ENCODE measurements around the gene PEX14. TPM values are rescaled to one million over a fixed set of nuclear protein-coding genes. Genes with fewer than 3 reads are reported as not detected.

Gene PEX14
- total RNA-seq, 4 donors from 2014 or later: 16.3 to 29.7 (median 26.2) TPM

DNA sequence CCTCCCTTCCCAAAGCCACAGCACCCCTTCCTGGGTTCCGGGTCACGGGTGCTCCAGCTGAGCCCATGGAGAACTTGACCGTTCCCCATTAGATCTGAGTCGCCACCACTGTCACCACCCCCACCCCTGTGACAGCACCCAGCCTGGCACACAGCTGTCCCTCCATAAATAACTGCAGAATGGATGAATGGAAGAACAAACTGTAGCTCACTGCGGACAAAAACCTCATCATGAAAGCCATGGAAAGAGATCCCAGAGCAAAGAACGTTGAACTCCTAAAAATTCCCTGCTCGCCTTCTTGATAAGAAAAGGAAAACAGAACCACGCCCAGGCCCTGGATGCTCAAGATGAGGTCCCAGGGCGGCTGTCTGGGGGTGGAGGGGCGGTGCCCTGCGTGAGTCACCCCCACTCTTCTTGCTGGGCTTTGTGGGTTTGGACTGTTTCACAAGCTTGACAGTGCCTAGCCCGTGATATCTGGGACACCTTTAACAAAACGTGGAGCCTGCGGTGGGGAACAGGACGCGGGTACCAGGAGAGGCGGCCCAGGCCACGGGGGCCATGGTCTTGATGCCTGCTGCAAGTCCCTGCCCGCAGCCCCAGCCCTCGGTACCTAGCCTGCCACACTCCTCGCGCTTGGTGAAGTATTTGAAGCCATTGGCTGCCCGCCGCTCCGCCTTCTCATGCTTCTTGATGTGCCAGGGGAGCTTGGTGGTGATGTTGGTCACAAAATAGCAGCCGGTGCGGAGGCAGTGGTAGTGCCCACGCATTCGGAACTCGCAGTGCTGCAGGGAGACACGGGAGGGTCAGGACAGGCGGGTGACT, 169.8 kb downstream of the PEX14 start:
- DNase-seq: no peak
- Histone ChIP-seq H3K27ac (no peak overlapping the region), H3K27me3 (no peaks in the 10 kb centered on the region), H3K4me1 (peaks cover 0 to 11% (median 0%) of the 10 kb centered on the region in 4 donors), H3K36me3 (peaks cover 0 to 90% (median 0%) of the 10 kb centered on the region in 3 donors), H3K9me3 (no peaks in the 10 kb centered on the region), H3K4me3 (no peak overlapping the region)
- TF ChIP-seq POLR2A (IDR thresholded peaks at IDR 0.05): no peak
- TF ChIP-seq, protein P1, sequence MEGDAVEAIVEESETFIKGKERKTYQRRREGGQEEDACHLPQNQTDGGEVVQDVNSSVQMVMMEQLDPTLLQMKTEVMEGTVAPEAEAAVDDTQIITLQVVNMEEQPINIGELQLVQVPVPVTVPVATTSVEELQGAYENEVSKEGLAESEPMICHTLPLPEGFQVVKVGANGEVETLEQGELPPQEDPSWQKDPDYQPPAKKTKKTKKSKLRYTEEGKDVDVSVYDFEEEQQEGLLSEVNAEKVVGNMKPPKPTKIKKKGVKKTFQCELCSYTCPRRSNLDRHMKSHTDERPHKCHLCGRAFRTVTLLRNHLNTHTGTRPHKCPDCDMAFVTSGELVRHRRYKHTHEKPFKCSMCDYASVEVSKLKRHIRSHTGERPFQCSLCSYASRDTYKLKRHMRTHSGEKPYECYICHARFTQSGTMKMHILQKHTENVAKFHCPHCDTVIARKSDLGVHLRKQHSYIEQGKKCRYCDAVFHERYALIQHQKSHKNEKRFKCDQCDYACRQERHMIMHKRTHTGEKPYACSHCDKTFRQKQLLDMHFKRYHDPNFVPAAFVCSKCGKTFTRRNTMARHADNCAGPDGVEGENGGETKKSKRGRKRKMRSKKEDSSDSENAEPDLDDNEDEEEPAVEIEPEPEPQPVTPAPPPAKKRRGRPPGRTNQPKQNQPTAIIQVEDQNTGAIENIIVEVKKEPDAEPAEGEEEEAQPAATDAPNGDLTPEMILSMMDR (IDR thresholded peaks at IDR 0.05): no peak

DNA sequence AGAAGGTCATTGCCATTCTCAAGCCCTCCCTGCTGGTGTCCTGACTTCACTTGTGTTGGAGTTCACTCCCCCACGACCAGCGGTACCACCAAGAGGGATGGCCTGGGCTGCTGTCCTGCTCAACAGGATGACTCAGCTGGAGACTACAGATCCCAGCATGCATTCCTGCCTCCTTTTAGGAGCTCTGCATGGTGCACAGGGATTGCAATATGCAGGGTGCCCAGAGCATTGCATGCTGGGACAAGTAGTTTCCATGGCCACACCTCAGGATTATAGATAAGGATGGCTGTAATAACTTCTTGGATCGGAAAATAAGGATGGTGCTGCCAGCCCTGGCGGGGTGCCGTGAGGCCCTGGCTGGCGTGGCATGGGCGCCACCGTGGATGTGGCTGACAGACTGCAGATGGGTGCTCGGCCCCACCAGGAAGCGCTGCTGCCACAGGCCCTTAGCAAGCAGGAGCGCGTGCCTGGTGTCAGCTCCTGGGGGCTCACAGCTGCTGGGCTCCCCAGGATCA, 171.7 kb downstream of the PEX14 start:
- H3K9me3 ChIP-seq: no peaks in the 10 kb centered on the region
- H3K4me1 ChIP-seq: peaks cover 0 to 13% (median 0%) of the 10 kb centered on the region in 4 donors
- H3K27ac ChIP-seq: no peak overlapping the region
- no peaks in the 10 kb centered on the region for H3K27me3 ChIP-seq
- peak in 1 of 3 donors; percentile 55 for DNase-seq
- TF ChIP-seq, protein P1 (IDR thresholded peaks at IDR 0.05): no peak
- no peak for TF ChIP-seq POLR2A (IDR thresholded peaks at IDR 0.05)
- H3K4me3 ChIP-seq: no peak overlapping the region
- peaks cover 0 to 90% (median 0%) of the 10 kb centered on the region in 3 donors for H3K36me3 ChIP-seq

DNA sequence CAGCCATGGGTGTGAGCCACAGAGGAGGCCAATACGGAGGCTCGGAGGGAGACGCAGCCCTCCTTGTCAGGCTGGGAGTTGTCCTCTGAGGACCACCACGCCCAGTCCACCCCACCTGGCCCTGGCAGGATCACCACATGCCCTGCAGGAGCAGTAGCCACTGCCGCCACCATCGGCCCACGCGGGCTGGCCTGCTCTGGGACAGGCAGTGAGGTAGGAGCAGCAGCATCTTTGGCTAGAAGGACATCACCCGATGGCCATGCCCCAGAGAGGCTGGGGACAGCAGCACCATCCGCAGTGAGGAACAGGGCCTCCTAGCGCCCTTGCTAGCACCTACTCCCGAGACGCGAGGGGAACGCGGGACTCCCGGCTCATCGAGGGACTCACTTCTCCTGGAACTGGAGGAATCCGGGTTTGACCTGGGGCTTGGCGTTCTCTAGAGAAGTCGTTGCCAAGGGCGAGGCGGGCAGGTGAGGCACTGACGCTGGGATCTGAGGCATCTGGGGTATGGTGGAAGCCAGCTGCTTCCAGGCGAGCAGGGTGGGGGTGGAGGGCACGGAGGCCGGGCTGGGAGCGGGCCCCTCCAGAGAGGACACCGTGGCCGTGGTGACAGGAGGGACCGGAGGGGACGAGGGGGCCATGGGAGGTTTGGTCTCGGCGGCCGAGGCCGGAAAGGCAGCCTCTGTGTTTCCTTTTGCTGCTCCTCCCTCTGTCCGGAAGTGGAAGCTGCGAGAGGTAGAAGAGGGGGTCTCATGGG, 172.8 kb downstream of the PEX14 start:
- H3K27me3 ChIP-seq: no peaks in the 10 kb centered on the region
- DNase-seq: no peak
- no peak overlapping the region for H3K27ac ChIP-seq
- H3K4me3 ChIP-seq: no peak overlapping the region
- H3K36me3 ChIP-seq: peaks cover 0 to 94% (median 0%) of the 10 kb centered on the region in 3 donors
- H3K4me1 ChIP-seq: peaks cover 0 to 13% (median 0%) of the 10 kb centered on the region in 4 donors
- no peaks in the 10 kb centered on the region for H3K9me3 ChIP-seq
- TF ChIP-seq, protein P1 (IDR thresholded peaks at IDR 0.05): no peak
- no peak for TF ChIP-seq POLR2A (IDR thresholded peaks at IDR 0.05)

DNA sequence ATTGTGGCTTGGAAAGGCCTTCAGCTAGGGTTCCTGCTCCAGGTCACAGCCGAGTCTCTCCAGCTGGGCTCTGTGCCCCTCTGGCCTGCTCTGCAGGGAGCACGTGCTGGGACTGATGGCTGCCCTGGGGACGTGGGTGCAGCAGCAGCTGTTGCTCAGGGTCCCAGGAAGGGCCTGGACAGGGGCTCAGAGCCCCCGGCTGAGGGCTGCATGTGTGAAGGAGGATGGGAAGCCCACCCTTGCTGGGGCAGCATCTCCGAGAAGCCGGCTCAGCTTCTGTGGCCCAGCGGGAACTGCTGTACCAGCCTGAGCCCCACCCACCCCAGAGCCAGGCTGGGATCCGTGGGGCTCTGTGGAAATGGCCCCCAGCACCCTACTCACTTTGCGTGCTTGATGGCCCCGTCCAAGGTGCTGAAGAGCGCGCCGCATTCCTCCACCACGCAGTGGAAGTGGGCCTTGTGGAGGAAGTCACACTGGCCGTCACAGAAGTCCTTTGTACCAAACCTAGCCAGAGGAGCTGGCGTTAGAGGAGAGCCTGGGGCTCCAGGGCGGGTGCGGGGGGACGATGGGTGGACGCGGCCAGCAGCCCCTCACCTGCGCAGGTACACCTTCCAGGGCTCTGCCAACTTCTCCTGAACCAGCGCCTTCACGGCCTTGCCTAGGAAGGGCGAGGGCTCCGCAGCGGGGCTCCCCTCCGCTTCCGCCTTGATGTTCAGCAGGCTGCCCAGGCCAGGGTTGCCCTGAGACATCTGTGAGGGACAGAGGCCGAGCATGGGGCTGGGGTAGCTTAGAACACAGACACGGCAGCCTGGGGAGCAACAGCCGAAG, 174.2 kb downstream of the PEX14 start:
- H3K36me3 ChIP-seq: peaks cover 0 to 94% (median 0%) of the 10 kb centered on the region in 3 donors
- TF ChIP-seq, protein P1 (IDR thresholded peaks at IDR 0.05): no peak
- TF ChIP-seq POLR2A (IDR thresholded peaks at IDR 0.05): no peak
- H3K4me3 ChIP-seq: no peak overlapping the region
- DNase-seq: no peak
- H3K27me3 ChIP-seq: no peaks in the 10 kb centered on the region
- H3K9me3 ChIP-seq: no peaks in the 10 kb centered on the region
- peak overlapping the region in 1 of 4 donors; percentile 31 for H3K27ac ChIP-seq
- peaks cover 0 to 13% (median 0%) of the 10 kb centered on the region in 4 donors for H3K4me1 ChIP-seq
